PC-3 (cell line): Measurements from ENCODE around the gene EYS.

Experiments used
- CTCF ChIP-seq: fragments of 300-600 bp; sonication (generic); conservative IDR thresholded peaks from 2 replicates; pipeline ENCODE4 v1.5.1; 2017; ENCODE audit warnings: antibody characterized with exemption, low read depth, mild to moderate bottlenecking, low read length
- EZH2 ChIP-seq: fragments of 300-600 bp; sonication (generic); IDR thresholded peaks from one replicate; pipeline ENCODE4 v1.6.1; 2017; ENCODE audit warnings: antibody characterized with exemption, mild to moderate bottlenecking, low read length; ENCODE audit not compliant: unreplicated experiment
- EZH2phosphoT487 ChIP-seq: fragments of 300-600 bp; sonication (generic); IDR thresholded peaks from 2 replicates; pipeline ENCODE4 v1.6.1; 2018; ENCODE audit warnings: mild to moderate bottlenecking, antibody characterized with exemption, low read length, borderline replicate concordance

GRCh38 chr6:64998204-64998603 is 708.8 kb downstream of the EYS start:
- TF ChIP-seq CTCF: no peak
- TF ChIP-seq EZH2: no peak
- no peak for TF ChIP-seq EZH2phosphoT487
